HG02970 (cell line): Measurements from ENCODE around the gene JPH4.

Experiments used
- ATAC-seq: cut with Tn5 transposase; IDR thresholded peaks from one replicate; pipeline ENCODE4 v1.9.1; 2021; ENCODE audit warnings: mild to moderate bottlenecking, moderate library complexity, moderate number of reproducible peaks; ENCODE audit not compliant: unreplicated experiment, low FRiP score

Gene JPH4

DNA sequence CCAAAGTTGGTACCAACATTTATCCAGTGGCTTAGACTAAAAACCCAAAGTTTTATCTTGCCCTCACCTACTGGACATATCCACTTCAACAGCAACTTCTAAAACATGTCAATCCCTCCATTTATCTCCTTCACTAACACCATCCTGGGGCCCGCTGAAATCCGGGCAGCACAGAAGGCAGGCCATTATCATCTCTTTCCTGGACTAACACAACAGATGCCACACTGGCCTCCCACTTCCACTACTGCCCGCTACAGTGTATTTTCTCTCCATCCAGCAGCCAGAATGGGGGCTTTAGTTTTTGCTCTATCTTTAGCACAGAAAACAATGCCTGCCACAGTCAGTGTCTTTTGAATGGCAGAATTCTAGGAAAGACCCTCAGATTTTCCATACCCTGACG lies 42.6 kb downstream of the JPH4 start:
- no peak for ATAC-seq

- no peak for ATAC-seq
Measured at GRCh38 chr14:23533652-23534435, 44.7 kb downstream of the JPH4 start.

- no peak for ATAC-seq
Measured at GRCh38 chr14:23532658-23533057, 45.9 kb downstream of the JPH4 start.

DNA sequence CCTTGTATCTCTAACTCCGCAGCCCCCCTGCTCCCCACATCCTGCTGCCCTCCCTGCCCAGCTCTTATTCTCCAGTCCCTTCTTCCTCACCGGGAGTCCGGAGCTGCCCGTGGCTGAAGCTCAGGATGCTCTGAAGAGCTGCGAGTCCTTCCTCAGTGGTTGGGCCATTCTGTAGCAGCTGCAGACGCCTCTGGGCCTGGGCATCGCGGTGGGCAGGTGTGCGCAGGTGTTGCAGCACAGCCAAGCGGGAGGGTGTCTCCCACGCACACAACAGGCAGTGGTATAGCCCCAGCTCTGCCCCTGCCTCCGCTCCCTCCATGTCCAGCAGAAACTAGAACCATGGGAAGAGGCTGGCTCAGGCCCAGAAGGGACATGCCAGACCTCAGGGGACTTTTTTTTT lies 47.2 kb downstream of the JPH4 start:
- no peak for ATAC-seq

DNA sequence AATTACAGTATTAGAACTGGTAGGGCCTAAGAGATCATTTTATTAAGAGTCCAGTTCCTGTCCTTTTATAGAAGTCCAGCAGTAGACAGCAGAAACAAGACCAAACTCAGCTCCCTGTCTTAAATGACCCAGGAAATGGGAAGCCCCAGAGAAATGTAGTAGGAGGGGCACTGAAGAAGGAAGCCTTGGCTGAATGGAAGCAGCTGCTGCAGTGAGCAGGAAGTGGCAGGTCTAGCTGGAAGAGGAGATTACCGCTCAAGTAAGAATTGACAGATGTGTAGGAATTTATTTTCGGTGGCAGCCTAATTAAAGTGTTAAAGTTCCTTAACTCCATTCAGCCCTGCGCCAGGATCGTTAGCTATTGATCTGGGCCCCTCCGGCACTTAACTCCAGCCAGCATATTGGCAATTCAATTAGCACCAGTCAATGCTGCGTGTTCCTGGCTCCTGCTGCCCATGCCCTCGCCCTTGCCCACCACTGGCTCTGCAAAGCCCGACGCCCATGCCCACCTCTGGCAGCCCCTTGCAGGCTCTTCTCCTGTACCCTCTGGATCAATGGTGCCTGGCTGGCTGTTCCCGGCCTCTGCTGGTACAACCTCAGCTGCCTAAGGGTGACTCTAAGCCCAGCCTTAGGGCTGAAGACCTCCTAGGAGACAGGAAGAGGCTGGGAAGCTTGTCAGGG lies 48.1 kb downstream of the JPH4 start:
- ATAC-seq: no peak

GRCh38 chr14:23529016-23529415 lies 49.6 kb downstream of the JPH4 start:
- no peak for ATAC-seq

DNA sequence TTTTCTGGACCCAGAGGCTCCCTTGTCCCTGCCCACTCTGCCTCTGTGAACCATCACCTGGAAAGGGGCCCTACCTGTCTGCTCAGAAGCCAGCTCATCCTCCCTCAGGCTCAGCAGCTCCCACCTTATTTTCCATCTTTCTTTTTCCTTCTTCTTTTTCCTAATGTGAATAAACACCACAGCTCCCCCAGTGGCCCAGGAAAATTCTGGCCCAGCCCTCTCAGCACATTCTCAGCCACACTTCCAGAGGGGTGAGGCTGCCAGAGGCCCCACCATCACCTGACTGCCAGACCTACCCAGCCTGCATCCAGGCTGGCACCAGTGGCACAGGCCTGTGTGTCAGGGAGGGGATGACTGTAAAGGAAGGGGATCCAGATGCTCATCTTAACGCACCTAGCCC lies 50.0 kb downstream of the JPH4 start:
- no peak for ATAC-seq

GRCh38 chr14:23525611-23526010 lies 53.0 kb downstream of the JPH4 start:
- no peak for ATAC-seq

DNA sequence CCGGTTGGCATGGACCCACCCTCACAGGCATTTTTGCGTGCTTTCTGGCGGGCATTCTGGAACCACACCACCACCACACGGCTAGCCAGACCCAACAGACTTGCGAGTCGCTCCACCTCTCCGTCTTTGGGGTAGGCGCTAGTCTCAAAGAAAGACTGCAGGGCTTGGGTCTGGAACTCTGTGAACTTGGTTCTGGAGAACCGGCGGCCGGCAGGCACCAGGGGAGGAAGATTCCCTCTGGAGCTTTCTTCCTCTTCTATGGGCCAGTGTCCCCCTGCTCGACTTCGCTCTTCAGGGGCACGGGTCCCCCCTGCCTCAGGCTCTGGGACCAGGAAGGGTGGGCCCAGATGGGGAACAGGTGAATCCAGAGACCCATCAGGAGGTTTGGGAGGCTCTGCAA lies 53.6 kb downstream of the JPH4 start:
- ATAC-seq: no peak

GRCh38 chr14:23523229-23524016 lies 55.2 kb downstream of the JPH4 start:
- no peak for ATAC-seq

DNA sequence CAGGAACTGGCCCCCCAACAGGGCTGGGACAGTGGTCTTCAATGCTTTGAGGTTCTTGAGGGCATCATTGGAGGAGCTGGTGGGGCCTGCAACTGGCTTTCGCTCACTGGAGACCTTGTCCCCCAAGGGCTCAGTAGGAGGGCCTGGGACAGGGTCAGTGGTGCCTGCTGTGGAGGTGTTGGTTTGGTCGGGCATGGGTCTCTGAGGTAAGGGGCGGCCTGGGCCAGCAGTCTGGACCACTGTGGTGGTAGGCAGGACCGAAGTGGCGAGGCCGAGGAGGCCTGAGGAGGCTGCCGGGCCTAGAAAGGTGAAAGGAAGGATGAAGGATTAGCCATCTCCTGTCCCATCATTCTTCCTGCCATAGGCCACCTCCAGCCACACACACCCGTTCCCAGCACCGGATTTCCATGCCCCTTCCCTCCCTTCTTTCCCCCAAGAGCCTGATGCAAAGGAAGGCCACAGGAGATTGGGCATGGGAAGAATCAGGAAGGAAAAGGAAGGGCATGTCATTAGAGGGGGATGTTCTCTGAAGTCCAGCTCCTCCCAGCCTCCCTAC lies 55.9 kb downstream of the JPH4 start:
- no peak for ATAC-seq

- no peak for ATAC-seq
Measured at GRCh38 chr14:23521785-23522640, 56.6 kb downstream of the JPH4 start.

- ATAC-seq: no peak
Measured at GRCh38 chr14:23520899-23521533, 57.6 kb downstream of the JPH4 start.

GRCh38 chr14:23518709-23519108 lies 59.9 kb downstream of the JPH4 start:
- no peak for ATAC-seq
